Measurements from ENCODE around the gene CD53. TPM values are rescaled to one million over a fixed set of nuclear protein-coding genes. Genes with fewer than 3 reads are reported as not detected.

CD53 gene
- total and polyA plus RNA-seq, 3 donors from 2014 or later, result 2.0 to 22.4 (median 9.5) TPM

DNA sequence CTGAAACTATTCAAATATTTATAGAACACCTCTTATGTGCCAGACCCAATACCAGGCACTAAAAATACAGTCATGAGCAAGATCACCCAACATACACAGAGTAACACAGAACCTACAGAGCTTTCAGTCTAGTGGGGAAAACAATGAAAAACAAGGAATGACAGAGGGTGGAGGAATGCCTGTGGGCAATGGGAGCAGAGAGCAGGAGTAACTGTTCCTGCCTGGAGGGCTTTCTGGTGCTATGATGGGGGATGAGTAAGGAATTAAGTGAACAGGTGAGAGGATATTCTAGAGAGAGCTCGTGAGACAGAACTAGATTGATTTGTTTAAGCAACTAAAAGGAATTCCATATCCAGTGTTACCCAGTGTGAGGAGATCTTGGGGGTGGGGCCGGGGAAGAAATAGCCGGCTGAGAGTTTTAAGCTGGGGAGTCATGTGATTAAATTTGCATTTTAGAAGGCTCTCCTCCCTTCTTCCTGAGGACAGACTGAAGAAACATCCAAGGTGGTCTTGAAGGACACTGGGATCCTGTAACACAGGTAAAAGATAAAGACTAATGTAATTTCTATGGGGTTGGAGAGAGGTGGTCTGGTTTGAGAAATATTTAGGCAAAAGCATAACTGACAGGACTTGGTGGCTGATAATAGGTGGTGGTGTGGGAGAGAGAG is 2.1 kb upstream of the CD53 start:
- DNase-seq, result no peak
- Histone ChIP-seq H3K27me3 (no peaks in the 10 kb centered on the region), H3K27ac (no peak overlapping the region), H3K4me1 (no peaks in the 10 kb centered on the region), H3K9me3 (no peaks in the 10 kb centered on the region), H3K36me3 (ENCODE audit: low read depth, missing control alignments) (no peaks in the 10 kb centered on the region), H3K4me3 (no peak overlapping the region)
- intact Hi-C loops (cut with DNase I; ENCODE audit: low total_unique reads), result no loop called here
- WGBS, 2 donors, result 52 to 54% methylated on average over 3 of the region's 3 CpGs
- TF ChIP-seq POLR2A (IDR thresholded peaks at IDR 0.05), result no peak
- no peak for TF ChIP-seq CTCF (IDR thresholded peaks at IDR 0.05)

DNA sequence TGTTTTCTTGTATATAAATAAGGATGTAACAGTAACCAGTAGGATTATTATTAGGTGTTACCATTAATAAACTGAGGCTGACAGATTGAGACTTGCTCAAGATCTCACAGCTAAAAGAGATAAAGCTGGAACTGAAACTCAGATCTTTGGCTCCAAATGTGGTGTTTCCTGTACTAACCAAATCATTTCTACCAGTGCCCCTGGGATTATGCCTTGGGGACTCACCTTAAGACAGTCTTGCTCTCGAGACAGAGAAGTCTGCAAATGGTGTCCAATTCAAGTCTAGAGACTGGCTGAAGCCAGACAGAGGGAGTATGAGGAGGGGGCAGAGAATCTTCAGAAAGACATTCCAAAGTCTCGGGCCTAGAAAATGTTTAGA is 593 bp upstream of the CD53 start:
- Histone ChIP-seq H3K9me3 (no peaks in the 10 kb centered on the region), H3K4me3 (no peak overlapping the region), H3K4me1 (no peaks in the 10 kb centered on the region), H3K36me3 (ENCODE audit: low read depth, missing control alignments) (no peaks in the 10 kb centered on the region), H3K27ac (peak overlapping the region in 1 of 2 donors; percentile 36), H3K27me3 (no peaks in the 10 kb centered on the region)
- intact Hi-C loops (cut with DNase I; ENCODE audit: low total_unique reads), result no loop called here
- DNase-seq, result no peak
- no peak for TF ChIP-seq CTCF (IDR thresholded peaks at IDR 0.05)
- TF ChIP-seq POLR2A (IDR thresholded peaks at IDR 0.05), result no peak
- 76 to 79% methylated on average over 2 of the region's 2 CpGs for WGBS, 2 donors

GRCh38 chr1:110873856-110874255 is 908 bp downstream of the CD53 start:
- Histone ChIP-seq H3K4me1 (no peaks in the 10 kb centered on the region), H3K27me3 (no peaks in the 10 kb centered on the region), H3K27ac (peak overlapping the region in 1 of 2 donors; percentile 22), H3K36me3 (ENCODE audit: low read depth, missing control alignments) (no peaks in the 10 kb centered on the region), H3K9me3 (no peaks in the 10 kb centered on the region), H3K4me3 (peak overlapping the region; percentile 3 to 20)
- WGBS, 2 donors, result 79 to 86% methylated on average over 4 of the region's 4 CpGs
- intact Hi-C loops (cut with DNase I; ENCODE audit: low total_unique reads), result no loop called here
- no peak for TF ChIP-seq POLR2A (IDR thresholded peaks at IDR 0.05)
- TF ChIP-seq CTCF (IDR thresholded peaks at IDR 0.05), result no peak
- no peak for DNase-seq

DNA sequence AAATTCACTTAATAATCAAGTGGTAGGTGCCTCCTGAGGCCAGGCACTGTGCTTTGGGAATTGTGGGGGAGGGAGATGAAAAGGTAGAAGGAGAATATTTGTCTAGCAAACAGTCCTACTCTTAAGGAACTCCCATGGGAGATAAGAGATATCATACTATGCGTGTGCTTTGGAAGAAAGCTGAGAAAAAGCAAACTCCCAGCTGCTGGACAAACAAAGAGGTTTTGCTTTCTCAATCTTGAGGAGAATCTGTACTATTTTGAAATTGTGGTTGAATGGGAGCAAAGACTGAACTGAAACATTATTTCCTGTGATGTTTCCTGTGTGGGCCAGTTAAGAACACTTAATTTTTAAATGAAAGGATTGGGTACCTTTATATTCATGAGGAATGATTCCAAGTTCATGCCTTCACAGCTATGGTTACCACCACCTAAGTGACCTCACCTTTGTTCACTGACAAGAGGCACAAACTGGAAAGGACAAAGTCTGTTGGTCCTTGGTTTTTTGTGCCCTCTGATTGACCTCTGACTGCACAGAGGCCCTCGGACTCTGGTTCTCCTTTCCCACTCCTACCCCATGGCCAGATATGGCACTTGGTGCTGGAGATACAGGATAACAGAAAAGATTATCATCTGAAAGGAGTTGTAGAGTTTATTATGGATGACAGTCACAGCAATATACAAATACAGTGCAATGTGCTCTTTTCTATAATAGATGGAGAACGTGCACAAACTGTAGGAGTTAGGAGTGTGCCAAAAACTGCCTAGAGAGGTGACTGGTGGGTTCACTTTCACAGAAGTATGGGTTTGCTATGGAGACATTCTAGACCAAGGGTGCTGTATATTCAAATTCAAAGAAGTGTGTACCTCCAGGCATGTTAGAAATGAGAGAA is 1.6 kb downstream of the CD53 start:
- 53 to 54% methylated on average over 3 of the region's 3 CpGs for WGBS, 2 donors
- intact Hi-C loops (cut with DNase I; ENCODE audit: low total_unique reads), result no loop called here
- H3K27ac ChIP-seq, result peak overlapping the region in 1 of 2 donors; percentile 22

More for the DNA sequence above, 1.6 kb downstream of the CD53 start:
- DNase-seq, result no peak
- H3K4me3 ChIP-seq, result no peak overlapping the region
- H3K36me3 ChIP-seq (ENCODE audit: low read depth, missing control alignments), result no peaks in the 10 kb centered on the region
- H3K9me3 ChIP-seq, result no peaks in the 10 kb centered on the region
- TF ChIP-seq CTCF (IDR thresholded peaks at IDR 0.05) (no peak), POLR2A (IDR thresholded peaks at IDR 0.05) (no peak)
- no peaks in the 10 kb centered on the region for H3K4me1 ChIP-seq
- no peaks in the 10 kb centered on the region for H3K27me3 ChIP-seq

Measured in testis (tissue), 3 donors.